Measurements from ENCODE around the gene MPRIP. TPM values are rescaled to one million over a fixed set of nuclear protein-coding genes. Genes with fewer than 3 reads are reported as not detected.

Gene MPRIP
- total and polyA plus RNA-seq, 2 experiments from 2014 or later, result 80.4 to 172 TPM

DNA sequence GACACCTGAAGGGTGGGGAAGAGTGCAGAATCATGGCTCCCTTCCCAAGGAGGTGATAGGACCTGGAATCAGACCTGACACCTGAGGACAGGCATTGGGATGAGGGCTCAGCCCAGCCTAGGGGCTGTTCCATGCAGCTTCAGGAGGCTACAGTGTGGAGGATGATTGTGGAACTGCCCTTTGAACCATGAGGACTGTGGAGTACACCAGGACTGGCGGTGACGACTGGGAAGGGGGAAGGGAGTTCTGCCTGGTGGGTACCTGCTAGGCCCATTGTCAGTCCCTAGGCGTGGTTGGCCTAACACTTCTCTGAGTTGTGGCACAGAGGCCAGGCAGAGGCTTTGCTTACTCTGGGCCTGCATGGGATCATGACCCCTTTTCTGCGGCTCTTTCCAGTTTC lies 76.1 kb downstream of the MPRIP start:
- DNase-seq (ENCODE audit: low read depth in 1 of 2, low spot score in 1 of 2), result no peak
- TF ChIP-seq, protein P1, sequence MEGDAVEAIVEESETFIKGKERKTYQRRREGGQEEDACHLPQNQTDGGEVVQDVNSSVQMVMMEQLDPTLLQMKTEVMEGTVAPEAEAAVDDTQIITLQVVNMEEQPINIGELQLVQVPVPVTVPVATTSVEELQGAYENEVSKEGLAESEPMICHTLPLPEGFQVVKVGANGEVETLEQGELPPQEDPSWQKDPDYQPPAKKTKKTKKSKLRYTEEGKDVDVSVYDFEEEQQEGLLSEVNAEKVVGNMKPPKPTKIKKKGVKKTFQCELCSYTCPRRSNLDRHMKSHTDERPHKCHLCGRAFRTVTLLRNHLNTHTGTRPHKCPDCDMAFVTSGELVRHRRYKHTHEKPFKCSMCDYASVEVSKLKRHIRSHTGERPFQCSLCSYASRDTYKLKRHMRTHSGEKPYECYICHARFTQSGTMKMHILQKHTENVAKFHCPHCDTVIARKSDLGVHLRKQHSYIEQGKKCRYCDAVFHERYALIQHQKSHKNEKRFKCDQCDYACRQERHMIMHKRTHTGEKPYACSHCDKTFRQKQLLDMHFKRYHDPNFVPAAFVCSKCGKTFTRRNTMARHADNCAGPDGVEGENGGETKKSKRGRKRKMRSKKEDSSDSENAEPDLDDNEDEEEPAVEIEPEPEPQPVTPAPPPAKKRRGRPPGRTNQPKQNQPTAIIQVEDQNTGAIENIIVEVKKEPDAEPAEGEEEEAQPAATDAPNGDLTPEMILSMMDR (IDR thresholded peaks at IDR 0.05; ENCODE audit: low read depth, low read length), result no peak
- peaks cover 9% of the 10 kb centered on the region for H3K4me1 ChIP-seq (ENCODE audit: low read depth)
- no peak overlapping the region for H3K4me3 ChIP-seq
- no peak overlapping the region for H3K27ac ChIP-seq
- no peaks in the 10 kb centered on the region for H3K27me3 ChIP-seq
- H3K36me3 ChIP-seq, result no peaks in the 10 kb centered on the region
- no peaks in the 10 kb centered on the region for H3K9me3 ChIP-seq (ENCODE audit: low read depth)

DNA sequence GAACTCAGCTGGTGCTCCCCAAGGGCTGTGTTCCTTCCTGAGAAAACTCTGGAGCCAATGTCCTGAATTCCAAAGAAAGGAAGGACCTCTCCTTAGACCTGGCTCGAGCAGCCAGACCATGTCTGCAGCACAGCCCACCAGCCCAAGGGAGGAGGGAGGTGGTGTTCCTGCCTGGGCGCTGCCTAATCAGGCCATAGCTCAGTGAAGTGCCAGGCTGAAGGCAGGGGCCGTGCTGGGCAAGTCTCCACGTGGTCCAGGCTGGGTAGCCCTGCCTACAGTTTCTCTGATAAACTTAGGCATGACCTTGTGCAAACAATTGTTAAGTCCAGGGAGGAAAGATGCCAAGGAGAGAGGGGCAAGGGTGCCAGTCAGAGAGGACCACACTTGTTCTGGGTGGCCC lies 76.8 kb downstream of the MPRIP start:
- DNase-seq (ENCODE audit: low read depth in 1 of 2, low spot score in 1 of 2), result no peak
- no peaks in the 10 kb centered on the region for H3K27me3 ChIP-seq
- H3K4me3 ChIP-seq, result no peak overlapping the region
- no peaks in the 10 kb centered on the region for H3K36me3 ChIP-seq
- H3K4me1 ChIP-seq (ENCODE audit: low read depth), result peaks cover 9% of the 10 kb centered on the region
- H3K27ac ChIP-seq, result peak overlapping the region; percentile 69
- TF ChIP-seq, protein P1 (IDR thresholded peaks at IDR 0.05; ENCODE audit: low read depth, low read length), result no peak
- no peaks in the 10 kb centered on the region for H3K9me3 ChIP-seq (ENCODE audit: low read depth)

DNA sequence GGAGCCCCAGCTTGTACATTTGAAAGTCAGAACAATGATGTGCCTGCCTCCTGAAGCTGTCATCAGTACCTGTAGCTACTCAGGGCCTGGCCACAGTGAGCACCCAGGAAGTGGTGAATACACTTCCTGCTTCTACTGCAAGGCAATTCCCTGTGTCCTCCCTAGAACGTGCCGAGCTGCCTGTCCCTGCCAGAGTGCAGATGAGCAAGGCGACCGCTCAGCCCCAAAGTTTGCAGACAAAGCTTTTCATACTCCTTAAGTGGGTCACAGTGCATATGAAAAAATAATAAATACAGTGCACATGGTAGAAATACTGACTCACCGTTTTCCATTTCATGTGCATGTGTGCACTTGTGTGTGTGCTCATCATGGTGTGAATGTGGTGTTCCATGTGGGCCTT lies 77.3 kb downstream of the MPRIP start:
- Histone ChIP-seq H3K4me3 (no peak overlapping the region), H3K27ac (peak overlapping the region; percentile 69), H3K4me1 (ENCODE audit: low read depth) (peaks cover 9% of the 10 kb centered on the region), H3K27me3 (no peaks in the 10 kb centered on the region), H3K9me3 (ENCODE audit: low read depth) (no peaks in the 10 kb centered on the region), H3K36me3 (no peaks in the 10 kb centered on the region)
- TF ChIP-seq, protein P1 (IDR thresholded peaks at IDR 0.05; ENCODE audit: low read depth, low read length), result no peak
- DNase-seq (ENCODE audit: low read depth in 1 of 2, low spot score in 1 of 2), result peak in 1 of 2 donors; percentile 29

DNA sequence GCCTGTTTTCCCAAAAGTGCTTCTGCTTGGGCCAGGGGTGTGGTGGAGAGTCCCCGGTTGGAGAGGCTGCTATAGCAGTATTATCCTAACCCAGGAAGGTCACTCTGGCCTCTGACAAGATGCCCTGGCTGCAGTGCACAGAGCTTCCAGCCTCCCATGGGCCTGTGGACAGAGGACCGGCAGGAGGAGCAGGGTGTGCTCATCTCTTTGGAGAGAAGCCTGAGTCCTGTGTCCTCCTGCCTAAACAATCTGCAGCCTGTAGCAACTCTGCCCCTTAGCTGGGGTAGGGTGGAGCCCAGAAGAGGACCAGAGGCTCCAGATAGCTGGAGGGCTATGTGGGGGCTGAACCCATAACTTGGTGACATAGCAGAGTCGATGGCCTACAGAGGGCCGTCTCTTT lies 78.0 kb downstream of the MPRIP start:
- Histone ChIP-seq H3K27ac (peak overlapping the region; percentile 69), H3K4me1 (ENCODE audit: low read depth) (peaks cover 9% of the 10 kb centered on the region)

DNA sequence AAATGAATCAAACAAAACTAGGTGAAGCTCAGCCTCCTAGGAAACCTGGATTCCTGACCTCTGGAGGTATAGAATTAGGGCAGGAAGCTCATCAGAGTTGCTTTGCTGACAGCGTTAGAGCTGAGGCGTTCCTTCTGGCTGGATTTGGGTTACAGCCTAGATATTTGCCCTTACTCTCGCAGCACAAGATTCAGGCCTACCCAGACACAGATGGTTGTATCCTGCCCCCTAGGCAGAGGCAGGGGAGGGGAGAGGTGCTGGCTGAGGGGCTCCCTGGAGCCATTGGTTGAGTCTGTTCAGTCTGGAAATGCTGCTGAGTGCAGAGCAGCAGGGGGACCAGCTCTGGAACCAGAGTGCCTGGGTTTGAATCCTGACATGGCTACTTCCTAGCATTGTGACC lies 78.4 kb downstream of the MPRIP start:
- H3K9me3 ChIP-seq (ENCODE audit: low read depth), result no peaks in the 10 kb centered on the region
- DNase-seq (ENCODE audit: low read depth in 1 of 2, low spot score in 1 of 2), result peak in 1 of 2 donors; percentile 50
- peaks cover 9% of the 10 kb centered on the region for H3K4me1 ChIP-seq (ENCODE audit: low read depth)
- peak overlapping the region; percentile 69 for H3K27ac ChIP-seq
- H3K27me3 ChIP-seq, result no peaks in the 10 kb centered on the region
- no peaks in the 10 kb centered on the region for H3K36me3 ChIP-seq
- TF ChIP-seq, protein P1 (IDR thresholded peaks at IDR 0.05; ENCODE audit: low read depth, low read length), result no peak
- no peak overlapping the region for H3K4me3 ChIP-seq

More for the DNA sequence above, 78.0 kb downstream of the MPRIP start:
- Histone ChIP-seq H3K9me3 (ENCODE audit: low read depth) (no peaks in the 10 kb centered on the region), H3K4me3 (no peak overlapping the region), H3K36me3 (no peaks in the 10 kb centered on the region), H3K27me3 (no peaks in the 10 kb centered on the region)
- TF ChIP-seq, protein P1 (IDR thresholded peaks at IDR 0.05; ENCODE audit: low read depth, low read length), result no peak
- DNase-seq (ENCODE audit: low read depth in 1 of 2, low spot score in 1 of 2), result no peak

DNA sequence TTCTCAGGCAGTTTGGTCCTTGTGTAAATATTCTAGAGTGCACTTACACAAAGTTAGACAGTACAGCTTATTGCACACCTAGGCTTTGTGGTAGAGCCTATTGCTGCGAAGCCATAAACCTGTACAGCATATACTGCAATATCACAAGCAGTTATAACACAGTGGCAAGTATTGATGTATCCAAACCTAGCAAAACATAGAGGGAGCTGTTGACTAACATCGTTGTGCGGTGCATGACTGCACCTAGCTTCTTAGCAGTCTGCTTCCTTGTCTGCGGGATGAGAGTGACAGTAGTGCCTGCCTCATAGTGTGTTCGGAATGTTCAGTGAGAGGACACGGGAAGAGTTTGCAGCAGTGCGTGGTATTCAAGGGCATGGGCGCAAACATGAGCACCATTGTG lies 78.9 kb downstream of the MPRIP start:
- H3K4me3 ChIP-seq, result no peak overlapping the region

More for the DNA sequence above, 78.9 kb downstream of the MPRIP start:
- no peak for DNase-seq (ENCODE audit: low read depth in 1 of 2, low spot score in 1 of 2)
- TF ChIP-seq, protein P1 (IDR thresholded peaks at IDR 0.05; ENCODE audit: low read depth, low read length), result no peak
- no peaks in the 10 kb centered on the region for H3K9me3 ChIP-seq (ENCODE audit: low read depth)
- no peaks in the 10 kb centered on the region for H3K36me3 ChIP-seq
- peak overlapping the region; percentile 69 for H3K27ac ChIP-seq
- H3K27me3 ChIP-seq, result no peaks in the 10 kb centered on the region
- H3K4me1 ChIP-seq (ENCODE audit: low read depth), result peaks cover 14% of the 10 kb centered on the region
